ENCODE data around the gene RET.

The RET gene

DNA sequence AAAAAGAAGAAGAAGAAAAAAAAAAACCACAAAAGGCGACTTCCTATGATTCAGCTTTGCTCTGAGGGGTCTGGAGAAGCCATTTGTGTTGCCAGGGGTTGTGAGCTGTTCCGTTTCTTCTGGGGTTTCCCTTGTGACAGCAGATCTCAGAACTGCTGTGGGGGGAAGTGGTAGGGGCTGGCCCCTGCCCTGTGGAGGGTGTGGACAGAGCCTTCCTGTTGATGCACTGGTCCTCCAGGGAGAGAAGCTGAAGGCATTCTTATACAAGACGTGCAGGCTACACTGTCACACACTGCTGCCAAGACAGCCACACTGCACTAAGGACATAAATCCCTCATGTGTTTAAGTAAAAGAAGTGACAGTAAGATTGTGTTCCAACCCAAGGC, 44.1 kb downstream of the RET start:
- DNase-seq (ENCODE audit: low read depth in 2 of 2): peak; percentile 71 to 72

GRCh38 chr10:43121444-43121843, 44.6 kb downstream of the RET start:
- DNase-seq (ENCODE audit: low read depth in 2 of 2): no peak

DNA sequence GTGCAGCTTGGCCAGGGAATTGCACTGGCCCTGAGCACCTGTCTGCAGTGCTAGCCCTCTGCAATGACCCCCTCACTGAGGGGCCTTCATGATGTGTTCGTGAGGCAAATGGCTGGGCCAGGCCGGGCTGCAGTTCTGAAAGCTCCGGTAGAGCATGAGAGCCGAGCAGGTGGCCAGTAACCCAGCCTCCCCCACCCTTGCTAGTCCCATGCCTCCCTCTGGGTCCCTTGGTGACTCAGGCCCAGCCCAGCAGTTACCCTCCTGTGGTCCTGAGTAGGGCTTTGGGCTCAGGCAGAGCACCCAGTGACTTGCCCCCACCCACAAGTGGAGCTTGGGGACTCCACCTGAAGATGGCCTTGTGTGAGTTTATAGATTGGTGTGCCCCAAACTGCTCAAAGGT, 45.2 kb downstream of the RET start:
- DNase-seq (ENCODE audit: low read depth in 2 of 2): no peak

DNA sequence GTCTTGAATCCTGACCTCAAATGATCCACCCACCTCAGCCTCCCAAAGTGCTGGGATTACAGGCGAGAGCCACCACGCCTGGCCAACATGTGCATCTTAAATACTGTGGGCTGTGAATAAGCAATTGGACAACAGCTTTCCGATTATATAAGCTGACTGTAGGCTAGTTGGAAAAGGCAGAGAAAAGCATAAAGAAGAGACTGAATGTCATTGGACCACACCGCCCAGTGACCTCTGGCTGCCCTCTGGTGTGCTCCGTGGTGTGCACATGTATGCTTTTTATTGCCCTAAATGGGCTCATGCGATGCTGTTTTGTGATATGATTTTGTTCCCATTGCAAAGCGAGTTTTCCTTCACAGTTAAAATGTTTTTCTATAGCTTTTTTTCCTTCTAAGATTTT, 46.0 kb downstream of the RET start:
- DNase-seq (ENCODE audit: low read depth in 2 of 2): no peak

DNA sequence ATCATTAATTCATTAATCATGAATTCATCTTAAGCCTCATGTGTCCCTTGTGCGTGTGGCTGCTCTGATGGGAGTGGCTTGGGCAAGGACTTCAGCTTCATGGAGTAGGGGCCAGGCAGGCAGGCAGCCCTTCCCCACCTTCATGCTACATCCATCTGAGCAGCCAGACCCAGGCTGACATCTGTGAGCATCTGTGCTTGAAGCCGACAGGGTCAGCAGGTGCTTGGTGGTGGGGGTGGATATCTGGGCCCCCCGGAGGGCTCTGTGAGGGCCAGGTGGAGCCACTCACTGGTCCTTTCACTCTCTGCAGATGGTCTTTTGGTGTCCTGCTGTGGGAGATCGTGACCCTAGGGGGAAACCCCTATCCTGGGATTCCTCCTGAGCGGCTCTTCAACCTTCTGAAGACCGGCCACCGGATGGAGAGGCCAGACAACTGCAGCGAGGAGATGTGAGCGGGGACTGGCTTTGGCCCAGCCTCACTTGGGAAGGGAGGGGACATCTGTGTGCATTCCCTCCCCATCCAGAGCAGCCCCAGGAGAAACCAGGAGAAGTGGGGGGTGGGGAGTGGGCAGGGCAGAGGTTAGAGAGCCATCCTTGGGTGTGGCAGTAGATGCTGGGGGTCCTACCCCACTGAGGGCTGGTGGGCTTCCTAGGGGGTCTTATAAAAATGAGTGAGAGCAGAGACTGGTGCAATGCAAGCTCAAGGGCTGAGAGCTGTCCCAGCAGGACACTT, 46.7 kb downstream of the RET start:
- DNase-seq (ENCODE audit: low read depth in 2 of 2): no peak

DNA sequence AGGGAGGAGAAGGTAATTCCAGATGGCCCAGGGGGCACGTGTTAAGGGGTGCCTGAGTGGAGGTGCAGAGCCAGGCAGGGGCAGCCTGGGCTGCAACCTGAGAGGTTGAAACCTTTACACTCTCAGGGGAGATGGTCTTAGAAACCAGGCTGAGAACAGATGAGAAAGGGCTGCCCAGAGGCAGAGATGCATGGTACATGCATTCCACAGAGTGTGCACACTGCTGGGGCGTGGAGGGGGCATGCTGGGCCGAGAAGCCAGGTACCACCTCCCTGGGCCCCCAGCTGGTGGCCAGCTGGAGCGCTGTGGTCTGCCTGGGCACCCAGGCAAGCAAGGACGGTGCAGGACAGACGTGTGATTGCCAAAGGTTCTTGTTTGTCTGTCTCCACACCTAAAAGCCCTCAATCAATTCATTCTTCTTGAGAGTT, 47.2 kb downstream of the RET start:
- DNase-seq (ENCODE audit: low read depth in 2 of 2): no peak

DNA sequence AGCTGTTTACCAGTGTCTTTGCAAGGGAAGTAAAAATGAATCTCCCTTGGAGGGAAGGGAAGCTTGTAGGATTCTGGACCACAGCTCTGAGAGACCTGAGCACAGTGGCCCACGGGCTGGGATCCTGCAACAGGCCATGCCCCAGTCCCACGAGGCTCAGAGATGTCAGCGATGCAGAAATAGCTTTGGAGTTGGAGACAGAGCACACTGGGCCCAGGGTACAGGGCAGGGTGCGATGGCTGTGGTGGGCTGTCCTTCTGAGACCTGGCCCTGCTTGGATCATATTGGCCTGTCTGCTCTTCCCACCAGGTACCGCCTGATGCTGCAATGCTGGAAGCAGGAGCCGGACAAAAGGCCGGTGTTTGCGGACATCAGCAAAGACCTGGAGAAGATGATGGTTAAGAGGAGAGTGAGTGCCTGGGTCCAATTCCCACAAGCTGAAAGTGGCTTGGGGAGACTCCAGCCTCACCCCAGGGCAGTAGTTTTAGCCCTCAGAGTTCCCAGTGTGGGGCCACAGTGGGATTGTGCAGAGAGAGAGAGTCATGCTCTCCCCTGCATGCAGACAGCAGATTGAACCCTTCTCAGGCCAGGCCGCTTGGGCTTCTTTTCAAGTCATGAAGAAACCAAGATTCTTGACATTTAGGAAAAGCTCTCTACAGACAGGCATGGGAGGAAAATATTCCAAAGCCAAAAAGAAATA, 47.9 kb downstream of the RET start:
- no peak for DNase-seq (ENCODE audit: low read depth in 2 of 2)

DNA sequence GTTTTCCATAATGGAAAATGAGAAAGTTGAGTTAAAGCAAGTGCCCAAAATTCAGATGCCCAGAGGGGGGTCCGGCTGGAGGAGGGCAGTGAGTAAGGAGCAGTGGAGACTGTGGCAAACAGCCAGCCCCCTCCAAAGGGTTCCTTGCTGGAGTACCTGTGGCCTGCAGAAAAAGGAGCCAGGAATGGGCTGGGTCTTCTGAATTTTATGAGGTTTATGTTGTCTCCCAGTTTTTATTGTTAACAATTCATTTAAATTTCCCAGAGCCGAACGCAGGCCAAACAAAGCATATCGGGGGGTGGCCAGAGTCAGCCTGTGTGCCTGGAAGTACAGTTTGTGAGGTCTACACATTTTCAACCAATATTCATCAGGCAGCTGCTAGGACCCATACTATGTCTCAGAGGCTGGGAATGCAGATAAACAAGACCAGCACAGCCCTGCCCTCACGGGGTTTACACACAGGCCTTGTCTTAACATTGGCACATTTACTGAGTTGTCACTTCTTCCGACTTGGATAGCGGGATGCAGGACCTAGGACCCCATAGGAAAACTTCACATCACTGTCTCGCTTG, 48.5 kb downstream of the RET start:
- DNase-seq (ENCODE audit: low read depth in 2 of 2): no peak

- DNase-seq (ENCODE audit: low read depth in 2 of 2): no peak
These were observed 49.2 kb downstream of the RET start for GRCh38 chr10:43125881-43126731.

DNA sequence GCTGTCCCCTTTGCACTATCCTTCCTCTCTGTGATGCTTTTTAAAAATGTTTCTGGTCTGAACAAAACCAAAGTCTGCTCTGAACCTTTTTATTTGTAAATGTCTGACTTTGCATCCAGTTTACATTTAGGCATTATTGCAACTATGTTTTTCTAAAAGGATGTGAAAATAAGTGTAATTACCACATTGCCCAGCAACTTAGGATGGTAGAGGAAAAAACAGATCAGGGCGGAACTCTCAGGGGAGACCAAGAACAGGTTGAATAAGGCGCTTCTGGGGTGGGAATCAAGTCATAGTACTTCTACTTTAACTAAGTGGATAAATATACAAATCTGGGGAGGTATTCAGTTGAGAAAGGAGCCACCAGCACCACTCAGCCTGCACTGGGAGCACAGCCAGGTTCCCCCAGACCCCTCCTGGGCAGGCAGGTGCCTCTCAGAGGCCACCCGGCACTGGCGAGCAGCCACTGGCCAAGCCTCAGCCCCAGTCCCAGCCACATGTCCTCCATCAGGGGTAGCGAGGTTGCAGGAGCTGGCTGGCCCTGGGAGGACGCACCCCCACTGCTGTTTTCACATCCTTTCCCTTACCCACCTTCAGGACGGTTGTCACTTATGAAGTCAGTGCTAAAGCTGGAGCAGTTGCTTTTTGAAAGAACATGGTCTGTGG, 50.0 kb downstream of the RET start:
- DNase-seq (ENCODE audit: low read depth in 2 of 2): no peak

DNA sequence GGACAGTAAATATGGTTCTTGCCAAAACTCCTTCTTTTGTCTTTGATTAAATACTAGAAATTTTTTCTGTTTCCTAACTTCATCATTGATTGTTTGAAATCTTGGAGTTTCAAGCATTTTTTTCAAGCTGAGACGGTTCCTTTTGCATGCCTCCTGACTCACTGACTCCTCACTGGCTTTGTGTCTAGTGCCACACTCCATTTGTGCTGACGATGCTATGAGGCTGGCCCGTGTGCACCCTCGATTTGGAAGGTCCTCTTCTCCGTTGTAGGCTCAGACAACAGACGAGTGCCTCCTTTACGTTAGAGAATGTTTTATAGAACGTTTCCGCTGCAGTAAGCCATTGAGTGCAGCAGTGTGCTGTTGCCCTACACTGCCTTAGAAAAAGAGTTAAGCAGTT, 50.6 kb downstream of the RET start:
- no peak for DNase-seq (ENCODE audit: low read depth in 2 of 2)

DNA sequence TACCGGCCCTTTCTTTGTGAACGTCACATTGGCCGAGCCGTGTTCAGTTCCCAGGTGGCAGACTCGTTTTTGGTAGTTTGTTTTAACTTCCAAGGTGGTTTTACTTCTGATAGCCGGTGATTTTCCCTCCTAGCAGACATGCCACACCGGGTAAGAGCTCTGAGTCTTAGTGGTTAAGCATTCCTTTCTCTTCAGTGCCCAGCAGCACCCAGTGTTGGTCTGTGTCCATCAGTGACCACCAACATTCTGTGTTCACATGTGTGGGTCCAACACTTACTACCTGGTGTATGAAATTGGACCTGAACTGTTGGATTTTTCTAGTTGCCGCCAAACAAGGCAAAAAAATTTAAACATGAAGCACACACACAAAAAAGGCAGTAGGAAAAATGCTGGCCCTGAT, 51.5 kb downstream of the RET start:
- no peak for DNase-seq (ENCODE audit: low read depth in 2 of 2)

DNA sequence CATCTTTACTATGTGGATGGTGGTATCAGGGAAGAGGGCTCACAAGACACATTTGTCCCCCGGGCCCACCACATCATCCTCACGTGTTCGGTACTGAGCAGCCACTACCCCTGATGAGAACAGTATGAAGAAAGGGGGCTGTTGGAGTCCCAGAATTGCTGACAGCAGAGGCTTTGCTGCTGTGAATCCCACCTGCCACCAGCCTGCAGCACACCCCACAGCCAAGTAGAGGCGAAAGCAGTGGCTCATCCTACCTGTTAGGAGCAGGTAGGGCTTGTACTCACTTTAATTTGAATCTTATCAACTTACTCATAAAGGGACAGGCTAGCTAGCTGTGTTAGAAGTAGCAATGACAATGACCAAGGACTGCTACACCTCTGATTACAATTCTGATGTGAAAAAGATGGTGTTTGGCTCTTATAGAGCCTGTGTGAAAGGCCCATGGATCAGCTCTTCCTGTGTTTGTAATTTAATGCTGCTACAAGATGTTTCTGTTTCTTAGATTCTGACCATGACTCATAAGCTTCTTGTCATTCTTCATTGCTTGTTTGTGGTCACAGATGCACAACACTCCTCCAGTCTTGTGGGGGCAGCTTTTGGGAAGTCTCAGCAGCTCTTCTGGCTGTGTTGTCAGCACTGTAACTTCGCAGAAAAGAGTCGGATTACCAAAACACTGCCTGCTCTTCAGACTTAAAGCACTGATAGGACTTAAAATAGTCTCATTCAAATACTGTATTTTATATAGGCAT, 52.3 kb downstream of the RET start:
- no peak for DNase-seq (ENCODE audit: low read depth in 2 of 2)

- no peak for DNase-seq (ENCODE audit: low read depth in 2 of 2)
These were observed 53.9 kb downstream of the RET start for GRCh38 chr10:43130770-43131171.

GRCh38 chr10:43131256-43131655, 54.4 kb downstream of the RET start:
- DNase-seq (ENCODE audit: low read depth in 2 of 2): no peak

DNA sequence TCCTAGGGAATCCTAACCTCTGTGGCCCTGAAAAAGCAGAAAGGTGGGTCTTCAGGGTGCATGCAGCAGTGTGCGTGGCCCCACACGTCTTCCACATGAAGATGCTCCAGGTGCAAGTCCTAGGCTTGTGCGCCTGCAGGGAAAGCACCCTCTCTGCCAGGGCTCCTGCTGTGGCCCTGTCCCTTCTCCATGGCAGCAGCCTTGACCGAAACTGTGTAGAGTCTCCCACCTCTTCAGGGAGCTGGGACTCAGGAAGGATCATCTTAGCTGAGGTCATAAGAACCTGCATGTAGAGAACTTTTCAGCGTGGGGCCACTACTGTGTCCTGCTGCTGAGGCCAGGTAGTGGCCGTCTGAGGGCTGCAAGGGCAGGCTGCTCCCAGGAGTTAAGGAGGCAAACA, 55.0 kb downstream of the RET start:
- no peak for DNase-seq (ENCODE audit: low read depth in 2 of 2)

- DNase-seq (ENCODE audit: low read depth in 2 of 2): no peak
These were observed 56.3 kb downstream of the RET start for GRCh38 chr10:43132867-43133787.

- no peak for DNase-seq (ENCODE audit: low read depth in 2 of 2)
These were observed 57.4 kb downstream of the RET start for GRCh38 chr10:43134126-43134905.

- DNase-seq (ENCODE audit: low read depth in 2 of 2): no peak
These were observed 58.2 kb downstream of the RET start for GRCh38 chr10:43135064-43135463.

Measured in stimulated activated CD8-positive, alpha-beta memory T cell treated with anti-CD3 and anti-CD28 coated beads, Interleukin-15, amount 100 ng/mL, for 48 hours (primary cell).